HepG2 (cell line): ENCODE results near the gene GRIK4. TPM values are rescaled to one million over a fixed set of nuclear protein-coding genes. Genes with fewer than 3 reads are reported as not detected.

Experiments
- MAF1 ChIP-seq: sonication (generic); formaldehyde crosslinking; IDR thresholded peaks from 2 replicates; pipeline ENCODE4 v1.5.0; 2020; ENCODE audit warnings: missing genetic modification reagents, borderline replicate concordance
- NR3C1 ChIP-seq: sonication (generic); formaldehyde crosslinking; IDR thresholded peaks from 2 replicates; pipeline ENCODE4 v1.4.0; 2020; ENCODE audit warnings: missing genetic modification reagents
- PAX8 ChIP-seq: sonication (generic); formaldehyde crosslinking; IDR thresholded peaks from 2 replicates; pipeline ENCODE4 v1.8.0; 2022; ENCODE audit warnings: mild to moderate bottlenecking, missing genetic modification reagents, borderline replicate concordance
- PRDM15 ChIP-seq: sonication (generic); formaldehyde crosslinking; IDR thresholded peaks from 2 replicates; pipeline ENCODE4 v1.4.0; 2020; ENCODE audit warnings: missing genetic modification reagents
- SCMH1 ChIP-seq: sonication (generic); formaldehyde crosslinking; IDR thresholded peaks from 2 replicates; pipeline ENCODE4 v1.9.0; 2021; ENCODE audit warnings: missing genetic modification reagents, mild to moderate bottlenecking, borderline replicate concordance
- TEAD3 ChIP-seq: optimal IDR thresholded peaks from 2 replicates; pipeline ENCODE3; 2016; ENCODE audit warnings: borderline replicate concordance
- TRIM24 ChIP-seq: sonication (generic); formaldehyde crosslinking; IDR thresholded peaks from 2 replicates; pipeline ENCODE4 v1.8.0; 2022; ENCODE audit warnings: mild to moderate bottlenecking, missing genetic modification reagents
- ZNF18 ChIP-seq: sonication (generic); formaldehyde crosslinking; IDR thresholded peaks from 2 replicates; pipeline ENCODE4 v1.8.0; 2022; ENCODE audit warnings: mild to moderate bottlenecking, missing genetic modification reagents; ENCODE audit not compliant: insufficient replicate concordance
- ZNF546 ChIP-seq: sonication (generic); formaldehyde crosslinking; conservative IDR thresholded peaks from 2 replicates; pipeline ENCODE4 v1.8.1; 2023; ENCODE audit warnings: mild to moderate bottlenecking, missing genetic modification reagents
- ZNF740 ChIP-seq: sonication (generic); formaldehyde crosslinking; IDR thresholded peaks from 2 replicates; pipeline ENCODE4 v1.4.0; 2020; ENCODE audit warnings: missing genetic modification reagents
- ZNF770 ChIP-seq: sonication (generic); formaldehyde crosslinking; IDR thresholded peaks from 2 replicates; pipeline ENCODE4 v1.5.0; 2020; ENCODE audit warnings: mild to moderate bottlenecking, missing genetic modification reagents
- ZNF775 ChIP-seq: sonication (generic); formaldehyde crosslinking; IDR thresholded peaks from 2 replicates; pipeline ENCODE4 v1.4.0; 2020; ENCODE audit warnings: missing genetic modification reagents, mild to moderate bottlenecking, moderate library complexity, borderline replicate concordance
- ZSCAN21 ChIP-seq: sonication (generic); formaldehyde crosslinking; IDR thresholded peaks from 2 replicates; pipeline ENCODE4 v1.8.0; 2022; ENCODE audit warnings: mild to moderate bottlenecking, missing genetic modification reagents, moderate library complexity, borderline replicate concordance
- ZXDC ChIP-seq: sonication (generic); formaldehyde crosslinking; IDR thresholded peaks from 2 replicates; pipeline ENCODE4 v1.5.0; 2020; ENCODE audit warnings: mild to moderate bottlenecking, missing genetic modification reagents
- polyA plus RNA-seq, 8 experiments: library from polyadenylated mRNA; depleted of rRNA in 3 of 8; stranded (reverse) in 7 of 8; unstranded in 1 of 8; fragments of >200 nt; fragmentation: Illumina TruSeq in 4 of 8; extraction: Trizol in 4 of 8; gene quantifications; 2 replicates each; pipeline versions ENCODE4 v1.2.1 to v1.2.3, GENCODE V29; 2011 to 2016; ENCODE audit warnings: low read depth in 4 of 8, missing spikeins in 1 of 8, mixed read lengths in 1 of 8; ENCODE audit not compliant: insufficient read depth in 1 of 8
- total RNA-seq, 5 experiments: library from RNA; depleted of rRNA; stranded (reverse); fragments of >200 nt; fragmentation: Illumina TruSeq; extraction: Trizol; gene quantifications; 2 replicates each; pipeline ENCODE4 v1.2.3, GENCODE V29; 2016; ENCODE audit warnings: low read depth in 1 of 5

The GRIK4 gene
- total and polyA plus RNA-seq, 2 of the 13 experiments (the other 11 are each of a cell fraction or from before 2014, with no cell fraction given), result 0.04 to 0.07 TPM

GRCh38 chr11:120532832-120533196 is 21.3 kb downstream of the GRIK4 start (continued):
- TF ChIP-seq ZXDC (CRISPR knock-in tag) (no peak), MAF1 (no peak), PRDM15 (CRISPR knock-in tag) (no peak), ZNF740 (CRISPR knock-in tag) (no peak), ZNF775 (CRISPR knock-in tag) (no peak), ZNF770 (no peak), ZNF546 (CRISPR knock-in tag) (no peak), TRIM24 (peak; percentile 19; the same call in 1 of the 2 replicates), TEAD3 (CRISPR knock-in tag) (peak; percentile 82), ZSCAN21 (CRISPR knock-in tag) (peak; percentile 46; the same call in 1 of the 2 replicates), NR3C1 (CRISPR knock-in tag) (no peak), SCMH1 (CRISPR knock-in tag) (no peak), PAX8 (CRISPR knock-in tag) (no peak), ZNF18 (no peak)
